HL-60 (cell line): ENCODE results near the gene DSEL.

Experiments used
- DNase-seq, 2 experiments: peaks; one replicate each; pipeline ENCODE4 v3.0.0-alpha.2; 2010 to 2020; ENCODE audit warnings: low read depth in 1 of 2, low spot score in 1 of 2
- H3K27ac ChIP-seq: fragments of 250-450 bp; sonication (Bioruptor Pico); replicated peaks from 2 replicates; pipeline ENCODE4 v1.5.1; 2020; ENCODE audit warnings: mild to moderate bottlenecking, moderate library complexity
- H3K27me3 ChIP-seq: fragments of 250-450 bp; sonication (Bioruptor Pico); 2 replicates; pipeline ENCODE4 v1.5.1; 2021; ENCODE audit warnings: mild to moderate bottlenecking, moderate library complexity; ENCODE audit not compliant: insufficient read depth, poor library complexity, severe bottlenecking
- H3K4me3 ChIP-seq: replicated peaks from 2 replicates; pipeline ENCODE4 v1.5.1; 2011; ENCODE audit warnings: mild to moderate bottlenecking, control low read depth, low read length; ENCODE audit not compliant: insufficient read depth
- CTCF ChIP-seq: IDR thresholded peaks from one replicate; pipeline ENCODE4 v1.5.1; 2011; ENCODE audit warnings: low read length, control low read depth, inconsistent platforms; ENCODE audit not compliant: insufficient read depth
- GABPA ChIP-seq: IDR thresholded peaks from 2 replicates; pipeline ENCODE4 v1.6.1; 2012; ENCODE audit warnings: low read depth
- POLR2AphosphoS5 ChIP-seq: IDR thresholded peaks from 2 replicates; pipeline ENCODE4 v1.6.1; 2012; ENCODE audit warnings: low read depth
- REST ChIP-seq: IDR thresholded peaks from 2 replicates; pipeline ENCODE4 v1.6.1; 2012; ENCODE audit warnings: low read depth; ENCODE audit not compliant: insufficient replicate concordance
- SPI1 ChIP-seq: IDR thresholded peaks from 2 replicates; pipeline ENCODE4 v1.6.1; 2012; ENCODE audit warnings: low read depth, mild to moderate bottlenecking, borderline replicate concordance

Gene DSEL

GRCh38 chr18:67549946-67550345, 33.4 kb upstream of the DSEL start:
- H3K4me3 ChIP-seq: no peak overlapping the region
- TF ChIP-seq CTCF (no peak), SPI1 (no peak)
- DNase-seq: no peak
- H3K27ac ChIP-seq: no peak overlapping the region
- H3K27me3 ChIP-seq: no peaks in the 10 kb centered on the region

DNA sequence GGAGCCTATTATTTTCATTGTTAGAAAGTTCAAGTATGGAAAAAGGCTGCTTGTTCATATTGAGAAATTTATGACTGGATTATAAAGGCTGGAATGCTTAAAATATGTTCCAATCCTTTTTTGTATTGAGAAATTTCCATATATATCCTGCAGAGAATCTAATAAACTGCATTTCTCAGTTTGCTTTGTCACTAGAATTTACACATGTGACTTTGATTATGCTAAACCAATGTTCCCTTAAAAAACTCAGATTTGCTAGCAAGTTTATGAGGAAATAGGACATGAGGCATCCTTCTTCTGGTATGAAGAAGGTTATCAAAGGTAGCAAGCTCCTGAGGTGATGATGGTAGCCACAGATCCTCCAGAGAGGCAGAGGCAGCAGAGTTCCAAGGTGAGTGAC, 29.2 kb upstream of the DSEL start:
- H3K4me3 ChIP-seq: no peak overlapping the region
- no peak for TF ChIP-seq SPI1
- TF ChIP-seq POLR2AphosphoS5: no peak
- TF ChIP-seq GABPA: no peak
- no peak for TF ChIP-seq REST
- TF ChIP-seq CTCF: no peak
- no peaks in the 10 kb centered on the region for H3K27me3 ChIP-seq
- no peak overlapping the region for H3K27ac ChIP-seq
- no peak for DNase-seq

GRCh38 chr18:67540559-67540958, 24.0 kb upstream of the DSEL start:
- Histone ChIP-seq H3K27ac (no peak overlapping the region), H3K4me3 (no peak overlapping the region), H3K27me3 (no peaks in the 10 kb centered on the region)
- no peak for DNase-seq
- TF ChIP-seq CTCF (no peak), GABPA (no peak), SPI1 (no peak), REST (no peak), POLR2AphosphoS5 (no peak)

DNA sequence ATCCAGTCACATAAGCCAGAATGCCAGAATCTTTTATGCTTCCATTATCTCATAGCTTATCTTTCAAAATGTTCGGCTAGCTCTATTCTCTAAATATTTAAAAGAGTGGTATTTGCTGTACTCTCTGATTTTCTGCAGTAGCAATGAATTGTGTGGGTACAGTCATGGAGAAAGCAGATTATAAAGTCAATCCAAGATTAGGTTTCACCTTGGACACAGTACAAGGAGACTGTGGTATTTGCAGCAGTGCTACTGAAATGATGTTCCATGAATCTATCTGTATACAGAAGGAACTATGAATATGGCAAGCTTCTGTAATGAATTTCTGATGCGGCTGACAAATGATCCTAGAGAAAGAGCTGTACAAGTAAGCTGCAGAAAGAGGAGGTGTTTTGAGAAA, 15.4 kb upstream of the DSEL start:
- no peak overlapping the region for H3K27ac ChIP-seq
- H3K4me3 ChIP-seq: no peak overlapping the region
- TF ChIP-seq POLR2AphosphoS5 (no peak), REST (no peak)
- DNase-seq: no peak
- no peaks in the 10 kb centered on the region for H3K27me3 ChIP-seq
